ENCODE results near the gene PRKAB1. TPM values are rescaled to one million over a fixed set of nuclear protein-coding genes. Genes with fewer than 3 reads are reported as not detected.

Gene PRKAB1
- total RNA-seq, 1 donor from 2014 or later, result 68.3 TPM

GRCh38 chr12:119712721-119713120 is 44.8 kb downstream of the PRKAB1 start:
- Histone ChIP-seq H3K9me3 (no peaks in the 10 kb centered on the region), H3K36me3 (no peaks in the 10 kb centered on the region), H3K27ac (no peak overlapping the region), H3K27me3 (no peaks in the 10 kb centered on the region), H3K4me3 (no peak overlapping the region), H3K4me1 (no peaks in the 10 kb centered on the region)
- TF ChIP-seq CTCF (IDR thresholded peaks at IDR 0.05) (no peak), POLR2A (IDR thresholded peaks at IDR 0.05) (no peak)
- intact Hi-C loops (cut with DNase I), result no loop called here
- DNase-seq (ENCODE audit: extremely low spot score in 2 of 2), result no peak

GRCh38 chr12:119713551-119714031 is 45.7 kb downstream of the PRKAB1 start:
- intact Hi-C loops (cut with DNase I), result no loop called here

GRCh38 chr12:119714614-119715267 is 46.8 kb downstream of the PRKAB1 start:
- Histone ChIP-seq H3K27me3 (no peaks in the 10 kb centered on the region), H3K4me1 (no peaks in the 10 kb centered on the region), H3K36me3 (no peaks in the 10 kb centered on the region), H3K27ac (no peak overlapping the region), H3K9me3 (no peaks in the 10 kb centered on the region), H3K4me3 (no peak overlapping the region)
- TF ChIP-seq CTCF (IDR thresholded peaks at IDR 0.05), result no peak
- TF ChIP-seq POLR2AphosphoS5 (IDR thresholded peaks at IDR 0.05; ENCODE audit: insufficient read depth in 1 of 2, low read depth in 1 of 2), result no peak
- TF ChIP-seq POLR2A (IDR thresholded peaks at IDR 0.05), result no peak
- DNase-seq (ENCODE audit: extremely low spot score in 2 of 2), result no peak
- intact Hi-C loops (cut with DNase I), result no loop called here

More at GRCh38 chr12:119713551-119714031, 45.7 kb downstream of the PRKAB1 start:
- Histone ChIP-seq H3K4me3 (no peak overlapping the region), H3K27me3 (no peaks in the 10 kb centered on the region), H3K36me3 (no peaks in the 10 kb centered on the region), H3K4me1 (no peaks in the 10 kb centered on the region), H3K27ac (no peak overlapping the region), H3K9me3 (no peaks in the 10 kb centered on the region)
- DNase-seq (ENCODE audit: extremely low spot score in 2 of 2), result no peak
- TF ChIP-seq POLR2AphosphoS5 (IDR thresholded peaks at IDR 0.05; ENCODE audit: insufficient read depth in 1 of 2, low read depth in 1 of 2) (no peak), CTCF (IDR thresholded peaks at IDR 0.05) (no peak), POLR2A (IDR thresholded peaks at IDR 0.05) (no peak)

- no peaks in the 10 kb centered on the region for H3K27me3 ChIP-seq
- intact Hi-C loops (cut with DNase I), result no loop called here
- no peak for DNase-seq (ENCODE audit: extremely low spot score in 2 of 2)
- no peak overlapping the region for H3K27ac ChIP-seq
- no peak overlapping the region for H3K4me3 ChIP-seq
- H3K36me3 ChIP-seq, result no peaks in the 10 kb centered on the region
- H3K4me1 ChIP-seq, result no peaks in the 10 kb centered on the region
- TF ChIP-seq CTCF (IDR thresholded peaks at IDR 0.05), result no peak
- TF ChIP-seq POLR2AphosphoS5 (IDR thresholded peaks at IDR 0.05; ENCODE audit: insufficient read depth in 1 of 2, low read depth in 1 of 2), result no peak
- TF ChIP-seq POLR2A (IDR thresholded peaks at IDR 0.05), result no peak
- H3K9me3 ChIP-seq, result no peaks in the 10 kb centered on the region
These were observed 47.3 kb downstream of the PRKAB1 start for GRCh38 chr12:119715268-119715620.

GRCh38 chr12:119718141-119718540 is 50.2 kb downstream of the PRKAB1 start:
- H3K4me1 ChIP-seq, result no peaks in the 10 kb centered on the region
- intact Hi-C loops (cut with DNase I), result no loop called here
- TF ChIP-seq POLR2A (IDR thresholded peaks at IDR 0.05) (no peak), POLR2AphosphoS5 (IDR thresholded peaks at IDR 0.05; ENCODE audit: insufficient read depth in 1 of 2, low read depth in 1 of 2) (no peak), CTCF (IDR thresholded peaks at IDR 0.05) (no peak)
- H3K9me3 ChIP-seq, result no peaks in the 10 kb centered on the region
- no peak overlapping the region for H3K4me3 ChIP-seq
- no peak for DNase-seq (ENCODE audit: extremely low spot score in 2 of 2)
- H3K27ac ChIP-seq, result no peak overlapping the region
- no peaks in the 10 kb centered on the region for H3K27me3 ChIP-seq
- no peaks in the 10 kb centered on the region for H3K36me3 ChIP-seq

All from vagina (tissue), 2 donors.